Measurements from ENCODE around the gene MAPK12. TPM values are rescaled to one million over a fixed set of nuclear protein-coding genes. Genes with fewer than 3 reads are reported as not detected.
A peak's percentile ranks its signal among the peaks of the same experiment; 100 is the strongest.
"Not testable (repeated sequence)": the region's sequence is repeated elsewhere in the genome, so short reads cannot be mapped to it uniquely, and the experiment has no call there.

MAPK12 gene
- total and polyA plus RNA-seq, 9 of the 15 experiments (the other 6 are each of a cell fraction or from before 2014, with no cell fraction given): 0.79 to 71.5 (median 32.8) TPM

- H3K9ac ChIP-seq (ENCODE audit: insufficient read depth in 1 of 2, low read depth in 2 of 2, low read length in 2 of 2); H3K4me3 ChIP-seq; H3K27ac ChIP-seq (ENCODE audit: extremely low read depth, low read depth, low read length); H3K9me1 ChIP-seq (ENCODE audit: control insufficient read depth, insufficient read depth, low read length); BruUV-seq (replicated peaks); H3K27me3 ChIP-seq (ENCODE audit: control insufficient read depth in 2 of 2, insufficient read depth in 2 of 2, low read length in 2 of 2); FAIRE-seq; ATAC-seq; H3K4me2 ChIP-seq (ENCODE audit: insufficient read depth, low read length); H3K79me2 ChIP-seq (ENCODE audit: control insufficient read depth, insufficient read depth, low read length); H3K9me3 ChIP-seq (replicated peaks; ENCODE audit: control insufficient read depth, insufficient read depth, low read depth, low read length); H4K20me1 ChIP-seq (replicated peaks; ENCODE audit: control insufficient read depth, insufficient read depth, low read length); H2AFZ ChIP-seq (ENCODE audit: low read depth, low read length); DNase-seq (ENCODE audit: extremely low read depth in 1 of 4, low spot score in 3 of 4): not testable (repeated sequence)
- peak; percentile 28; the same call in 1 of the 2 replicates for TF ChIP-seq USF1 (CRISPR knock-in tag; IDR thresholded peaks at IDR 0.05)
- Histone ChIP-seq H3K4me1 (replicated peaks in 1 of 2; ENCODE audit: control insufficient read depth in 2 of 2, insufficient read depth in 2 of 2, low read length in 2 of 2) (peaks cover 7 to 64% of the 10 kb centered on the region in 2 experiments; a peak in 4 of 5 replicates), H3K36me3 (ENCODE audit: control insufficient read depth, insufficient read depth, low read length) (peaks cover 26% of the 10 kb centered on the region; the same call in 1 of the 3 replicates)
- ChIA-PET CTCF (ENCODE audit: low intra/inter-chr PET ratio) (interaction anchor here (2.4 kb wide), 1 partner anchor 69 kb away, joined by 8 read pairs; the partner anchor contains the start of gene PPP6R2), POLR2A (interaction anchor here (0.6 to 1.1 kb wide), 2 partner anchors 155 to 224 kb away, joined by 3 to 4 read pairs; no protein-coding TSS in a partner anchor)
- intact Hi-C loops (cut with micrococcal nuclease): loop anchor here (2.0 to 5.0 kb wide), 2 partner anchors 54 to 69 kb away; partner anchors contain the start of genes DENND6B and PPP6R2
- WGBS (ENCODE audit: insufficient coverage, low coverage, missing lambda C conversion rate): 24% methylated on average over 5 of the region's 10 CpGs
- in situ Hi-C loops (cut with MboI): loop anchor here (5.0 kb wide), 1 partner anchor 54 kb away; the partner anchor contains the start of gene DENND6B
Observed at GRCh38 chr22:50273781-50274180, 12.3 kb upstream of the MAPK12 start.

GRCh38 chr22:50273352-50273751, 11.9 kb upstream of the MAPK12 start:
- Histone ChIP-seq H3K36me3 (ENCODE audit: control insufficient read depth, insufficient read depth, low read length) (peaks cover 22% of the 10 kb centered on the region; the same call in 1 of the 3 replicates), H3K4me1 (replicated peaks in 1 of 2; ENCODE audit: control insufficient read depth in 2 of 2, insufficient read depth in 2 of 2, low read length in 2 of 2) (peaks cover 7 to 68% of the 10 kb centered on the region in 2 experiments; a peak in 4 of 5 replicates)
- FAIRE-seq; H2AFZ ChIP-seq (ENCODE audit: low read depth, low read length); H3K9ac ChIP-seq (ENCODE audit: insufficient read depth in 1 of 2, low read depth in 2 of 2, low read length in 2 of 2); H3K4me3 ChIP-seq; H3K9me1 ChIP-seq (ENCODE audit: control insufficient read depth, insufficient read depth, low read length); BruUV-seq (replicated peaks); DNase-seq (ENCODE audit: extremely low read depth in 1 of 4, low spot score in 3 of 4); ATAC-seq; H3K4me2 ChIP-seq (ENCODE audit: insufficient read depth, low read length); H3K9me3 ChIP-seq (replicated peaks; ENCODE audit: control insufficient read depth, insufficient read depth, low read depth, low read length); CTCF ChIA-PET (ENCODE audit: low intra/inter-chr PET ratio); H3K27me3 ChIP-seq (ENCODE audit: control insufficient read depth in 2 of 2, insufficient read depth in 2 of 2, low read length in 2 of 2); H4K20me1 ChIP-seq (replicated peaks; ENCODE audit: control insufficient read depth, insufficient read depth, low read length); H3K27ac ChIP-seq (ENCODE audit: extremely low read depth, low read depth, low read length); H3K79me2 ChIP-seq (ENCODE audit: control insufficient read depth, insufficient read depth, low read length): not testable (repeated sequence)
- in situ Hi-C loops (cut with MboI) (loop anchor here (5.0 kb wide), 1 partner anchor 54 kb away; the partner anchor contains the start of gene DENND6B), intact Hi-C loops (cut with micrococcal nuclease) (loop anchor here (5.0 kb wide), 1 partner anchor 54 kb away; the partner anchor contains the start of gene DENND6B)
- POLR2A ChIA-PET: interaction anchor here (0.6 to 1.1 kb wide), 2 partner anchors 155 to 224 kb away, joined by 3 to 4 read pairs; no protein-coding TSS in a partner anchor
- 38% methylated on average over 2 of the region's 11 CpGs for WGBS (ENCODE audit: insufficient coverage, low coverage, missing lambda C conversion rate)
- peak; percentile 71; the same call in 1 of the 2 replicates for TF ChIP-seq ZBTB33 (CRISPR knock-in tag; IDR thresholded peaks at IDR 0.05)
